Ascending aorta (tissue), 2 donors: Measurements from ENCODE around the gene BLM. TPM values are rescaled to one million over a fixed set of nuclear protein-coding genes. Genes with fewer than 3 reads are reported as not detected.

Experiments
- DNase-seq, 2 donors: peaks; one replicate each; pipeline ENCODE4 v3.0.0-alpha.2; 2019; ENCODE audit warnings: low spot score in 2 of 2
- H3K27ac ChIP-seq, 2 donors: fragments of 200-600 bp; sonication (generic); one replicate each; pipeline ENCODE4 v1.5.1; 2016 to 2017; ENCODE audit warnings: mild to moderate bottlenecking in 1 of 2
- H3K27me3 ChIP-seq: fragments of 200-600 bp; sonication (generic); one replicate; pipeline ENCODE4 v1.5.1; 2017
- H3K36me3 ChIP-seq, 2 donors: fragments of 200-600 bp; sonication (generic); one replicate each; pipeline ENCODE4 v1.5.1; 2016
- H3K4me1 ChIP-seq, 2 donors: fragments of 200-600 bp; sonication (generic); one replicate each; pipeline ENCODE4 v1.5.1; 2016 to 2017; ENCODE audit warnings: mild to moderate bottlenecking in 1 of 2
- H3K4me3 ChIP-seq, 2 donors: fragments of 200-600 bp; sonication (generic); one replicate each; pipeline ENCODE4 v1.5.1; 2016 to 2017; ENCODE audit warnings: mild to moderate bottlenecking in 1 of 2
- H3K9me3 ChIP-seq, 2 donors: fragments of 200-600 bp; sonication (generic); one replicate each; pipeline ENCODE4 v1.5.1; 2016
- intact Hi-C: fragments of 100-400 bp; cut with DNase I; formaldehyde crosslinking; loops from one replicate; pipeline ENCODE4 v1.15.1; 2023
- total RNA-seq: library from RNA; depleted of rRNA; stranded (reverse); fragments of >200 nt; gene quantifications from one replicate; pipeline ENCODE4 v1.1.0, GENCODE V29; 2016
- TF ChIP-seq, protein P1 (sequence below), 3 experiments: fragments of 200-600 bp in 2 of 3; fragments of 450-650 bp in 1 of 3; sonication (generic) in 2 of 3; IDR thresholded peaks; one replicate each; pipeline ENCODE4 v1.5.1; 2016 to 2019; ENCODE audit warnings: antibody characterized with exemption in 3 of 3, mild to moderate bottlenecking in 1 of 3, moderate library complexity in 1 of 3

BLM gene
- total RNA-seq, 1 donor from 2014 or later = 0.11 TPM

DNA sequence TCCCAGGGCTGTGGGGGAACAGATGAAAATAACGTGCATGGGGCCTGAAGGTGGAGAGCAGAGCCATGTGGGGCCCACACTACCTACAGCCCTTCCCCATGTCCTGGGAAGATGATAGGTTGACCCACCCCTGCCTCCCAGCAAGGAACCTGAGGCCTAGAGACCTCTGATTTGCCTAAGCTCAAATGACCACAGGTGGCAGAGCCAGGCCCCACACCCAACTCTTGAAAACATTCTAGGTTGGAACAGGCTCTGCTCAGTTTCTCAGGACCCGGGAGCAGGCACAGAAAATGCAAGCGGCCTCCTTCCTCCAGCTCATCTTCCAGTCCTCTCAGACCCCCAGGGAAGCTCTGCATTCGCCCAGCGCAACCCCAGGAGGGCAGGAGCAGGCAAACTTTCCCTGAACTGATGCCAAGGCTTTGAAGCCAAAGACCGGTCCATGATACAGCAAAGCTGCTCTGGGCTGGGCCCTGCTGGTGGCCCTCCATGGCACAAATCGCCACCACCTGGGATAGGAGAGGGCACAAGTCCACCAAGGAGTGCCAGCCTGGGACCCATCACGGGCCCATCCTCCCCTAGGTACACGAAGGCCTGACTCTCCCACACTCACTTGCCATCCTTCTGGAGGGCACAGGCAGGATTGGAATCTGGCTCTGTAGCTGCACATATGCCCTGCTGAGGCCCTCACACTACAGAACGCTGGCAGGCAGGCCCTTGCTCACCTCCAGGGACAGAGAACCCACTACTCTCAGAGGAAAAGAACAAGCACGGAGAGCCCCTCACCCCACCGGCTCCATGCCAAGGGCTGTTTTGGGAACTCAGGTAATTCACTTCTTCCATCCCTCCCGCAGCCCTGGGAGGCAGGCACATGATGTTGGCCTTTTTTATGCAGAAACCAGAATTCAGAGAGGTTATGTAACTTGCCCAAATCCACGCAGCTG lies 100.2 kb downstream of the BLM start:
- H3K4me1 ChIP-seq = no peaks in the 10 kb centered on the region
- intact Hi-C loops = no loop called here
- TF ChIP-seq, protein P1, sequence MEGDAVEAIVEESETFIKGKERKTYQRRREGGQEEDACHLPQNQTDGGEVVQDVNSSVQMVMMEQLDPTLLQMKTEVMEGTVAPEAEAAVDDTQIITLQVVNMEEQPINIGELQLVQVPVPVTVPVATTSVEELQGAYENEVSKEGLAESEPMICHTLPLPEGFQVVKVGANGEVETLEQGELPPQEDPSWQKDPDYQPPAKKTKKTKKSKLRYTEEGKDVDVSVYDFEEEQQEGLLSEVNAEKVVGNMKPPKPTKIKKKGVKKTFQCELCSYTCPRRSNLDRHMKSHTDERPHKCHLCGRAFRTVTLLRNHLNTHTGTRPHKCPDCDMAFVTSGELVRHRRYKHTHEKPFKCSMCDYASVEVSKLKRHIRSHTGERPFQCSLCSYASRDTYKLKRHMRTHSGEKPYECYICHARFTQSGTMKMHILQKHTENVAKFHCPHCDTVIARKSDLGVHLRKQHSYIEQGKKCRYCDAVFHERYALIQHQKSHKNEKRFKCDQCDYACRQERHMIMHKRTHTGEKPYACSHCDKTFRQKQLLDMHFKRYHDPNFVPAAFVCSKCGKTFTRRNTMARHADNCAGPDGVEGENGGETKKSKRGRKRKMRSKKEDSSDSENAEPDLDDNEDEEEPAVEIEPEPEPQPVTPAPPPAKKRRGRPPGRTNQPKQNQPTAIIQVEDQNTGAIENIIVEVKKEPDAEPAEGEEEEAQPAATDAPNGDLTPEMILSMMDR (IDR thresholded peaks at IDR 0.05) = no peak
- H3K9me3 ChIP-seq = no peaks in the 10 kb centered on the region
- H3K27ac ChIP-seq = no peak overlapping the region
- no peak for DNase-seq
- H3K4me3 ChIP-seq = no peak overlapping the region
- no peaks in the 10 kb centered on the region for H3K36me3 ChIP-seq
- no peaks in the 10 kb centered on the region for H3K27me3 ChIP-seq

DNA sequence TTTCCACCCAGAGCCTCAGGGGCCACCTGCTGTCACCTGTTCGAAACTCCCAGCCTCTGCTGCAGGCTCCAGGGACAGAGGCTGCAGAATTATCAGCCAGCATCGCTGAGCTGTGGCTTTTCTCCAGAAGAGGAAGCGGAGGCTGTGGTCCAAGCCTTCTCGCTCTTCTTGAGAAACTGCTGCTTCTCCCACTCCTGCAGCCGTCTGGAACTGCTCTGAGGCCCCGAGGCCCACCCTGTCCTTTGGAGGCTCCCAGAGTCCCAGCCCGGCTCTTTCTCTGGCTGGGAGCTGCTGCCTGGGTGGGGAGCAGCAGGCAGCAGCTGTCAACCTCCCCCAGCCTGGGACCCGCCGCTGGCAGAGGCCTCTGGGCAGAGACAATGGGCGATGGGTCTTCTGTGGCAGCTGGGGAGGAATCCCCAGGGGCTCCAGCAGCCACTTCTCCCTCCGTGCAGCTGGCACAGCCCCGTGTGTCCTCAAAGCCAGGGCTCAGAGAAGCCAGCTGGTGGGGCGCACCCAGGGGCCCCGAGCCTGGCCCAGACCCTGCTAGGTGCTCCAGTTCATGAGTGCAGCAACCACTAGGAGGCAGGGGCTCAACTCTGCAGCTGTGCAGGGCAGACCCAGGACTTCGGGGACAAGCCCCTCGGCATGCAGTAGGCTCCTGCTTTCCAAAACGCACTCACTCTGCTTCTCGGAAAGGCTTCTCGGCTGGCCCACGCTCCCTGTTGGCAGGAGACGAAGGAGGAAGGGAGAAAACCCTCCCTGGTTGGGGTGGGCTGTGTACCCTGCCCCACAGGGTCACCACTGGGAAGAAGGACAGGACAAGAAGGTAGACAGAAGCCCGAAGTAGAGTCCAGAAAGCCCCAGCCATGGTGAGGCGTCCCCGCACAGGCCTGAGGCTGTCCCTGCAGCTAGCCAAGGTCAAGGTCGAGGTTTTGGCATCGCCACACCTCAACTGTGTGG lies 101.4 kb downstream of the BLM start:
- no peak overlapping the region for H3K27ac ChIP-seq
- DNase-seq = no peak
- TF ChIP-seq, protein P1 (IDR thresholded peaks at IDR 0.05) = no peak

DNA sequence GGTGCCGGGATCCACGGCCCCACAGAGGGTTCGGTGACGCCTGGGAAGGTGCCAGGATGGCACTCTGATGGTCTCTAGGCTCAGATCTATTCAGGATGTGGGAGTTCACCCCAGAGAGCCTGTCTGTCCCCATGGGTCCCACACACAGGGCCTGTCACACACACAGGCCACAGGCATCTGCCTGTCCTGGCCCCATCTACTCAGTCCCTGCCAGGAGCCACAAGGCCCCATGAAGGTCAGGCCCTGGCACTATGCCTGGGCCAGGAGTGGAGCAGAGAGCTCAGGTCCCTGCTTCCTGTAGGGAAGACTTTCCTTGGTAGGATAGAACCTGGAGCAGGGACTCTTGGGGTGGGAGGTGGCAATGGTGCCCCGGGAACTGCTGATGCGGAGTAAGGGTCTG lies 102.2 kb downstream of the BLM start:
- Histone ChIP-seq H3K4me1 (no peaks in the 10 kb centered on the region), H3K9me3 (no peaks in the 10 kb centered on the region), H3K27ac (no peak overlapping the region), H3K36me3 (no peaks in the 10 kb centered on the region), H3K4me3 (no peak overlapping the region), H3K27me3 (no peaks in the 10 kb centered on the region)
- TF ChIP-seq, protein P1 (IDR thresholded peaks at IDR 0.05) = no peak
- no peak for DNase-seq
- intact Hi-C loops = no loop called here

More for the DNA sequence above, 101.4 kb downstream of the BLM start:
- intact Hi-C loops = no loop called here
- H3K4me1 ChIP-seq = no peaks in the 10 kb centered on the region
- no peaks in the 10 kb centered on the region for H3K36me3 ChIP-seq
- no peaks in the 10 kb centered on the region for H3K9me3 ChIP-seq
- H3K4me3 ChIP-seq = no peak overlapping the region
- H3K27me3 ChIP-seq = no peaks in the 10 kb centered on the region

DNA sequence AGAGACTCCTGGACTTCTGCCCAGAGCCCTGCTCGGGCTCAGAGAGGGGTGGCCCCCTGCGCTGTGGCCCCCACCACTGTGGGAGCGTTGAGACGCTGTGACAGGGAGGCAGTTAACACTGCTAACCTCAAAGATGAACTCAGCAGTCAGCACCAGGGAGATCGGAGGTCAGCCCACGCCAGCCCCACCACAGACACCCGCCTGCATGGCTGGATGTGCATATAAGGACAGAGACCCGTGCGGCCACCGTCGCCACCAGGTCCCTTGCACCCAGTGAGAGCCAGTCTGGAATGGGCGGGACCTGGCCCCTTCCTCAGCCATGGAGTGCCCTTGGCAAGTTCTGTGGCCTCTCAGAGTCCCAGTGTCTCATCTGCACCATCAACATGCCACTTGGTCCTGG lies 102.7 kb downstream of the BLM start:
- TF ChIP-seq, protein P1 (IDR thresholded peaks at IDR 0.05) = no peak
- no peaks in the 10 kb centered on the region for H3K4me1 ChIP-seq
- no peaks in the 10 kb centered on the region for H3K27me3 ChIP-seq
- H3K4me3 ChIP-seq = no peak overlapping the region
- H3K9me3 ChIP-seq = no peaks in the 10 kb centered on the region
- H3K27ac ChIP-seq = no peak overlapping the region
- no peaks in the 10 kb centered on the region for H3K36me3 ChIP-seq
- intact Hi-C loops = no loop called here
- DNase-seq = no peak

- Histone ChIP-seq H3K4me3 (no peak overlapping the region), H3K27ac (no peak overlapping the region), H3K4me1 (no peaks in the 10 kb centered on the region), H3K9me3 (no peaks in the 10 kb centered on the region), H3K27me3 (no peaks in the 10 kb centered on the region), H3K36me3 (no peaks in the 10 kb centered on the region)
- no peak for DNase-seq
- intact Hi-C loops = no loop called here
- TF ChIP-seq, protein P1 (IDR thresholded peaks at IDR 0.05) = no peak
Measured at GRCh38 chr15:90820481-90820880, 103.3 kb downstream of the BLM start.
